Measurements from ENCODE around the gene HDAC9.

- TF ChIP-seq CTCF (IDR thresholded peaks at IDR 0.05 in 4 of 5, conservative IDR thresholded peaks at IDR 0.05 in 1 of 5) (no peak), POLR2A (IDR thresholded peaks at IDR 0.05) (no peak)
Observed at GRCh38 chr7:18855796-18856195, 360.2 kb downstream of the HDAC9 start.
